Measurements from ENCODE around the gene TRIM56. TPM values are rescaled to one million over a fixed set of nuclear protein-coding genes. Genes with fewer than 3 reads are reported as not detected.

The TRIM56 gene
- total RNA-seq, 2 donors from 2014 or later: 16.5 to 23.0 TPM

GRCh38 chr7:101114492-101114891 lies 29.2 kb downstream of the TRIM56 start:
- 82 to 96% methylated on average over 4 to 7 of the region's 8 CpGs for WGBS, 2 experiments (ENCODE audit: insufficient coverage in 1 of 2, insufficient read length in 1 of 2)

GRCh38 chr7:101115215-101115614 lies 29.9 kb downstream of the TRIM56 start:
- Mint-ChIP-seq H3K9me3 (no peaks in the 10 kb centered on the region), H3K4me1 (no peaks in the 10 kb centered on the region), H3K27me3 (ENCODE audit: insufficient read depth) (peaks cover 2% of the 10 kb centered on the region), H3K4me3 (no peak overlapping the region), H3K27ac (no peak overlapping the region), H3K36me3 (ENCODE audit: low read depth) (no peaks in the 10 kb centered on the region)
- Histone ChIP-seq H3K27me3 (ENCODE audit: control insufficient read depth, insufficient read depth, low read length, poor library complexity, severe bottlenecking) (no peaks in the 10 kb centered on the region), H3K27ac (ENCODE audit: low read depth, low read length) (no peak overlapping the region), H3K4me1 (ENCODE audit: control insufficient read depth, insufficient read depth, low read length) (no peaks in the 10 kb centered on the region), H3K9me3 (ENCODE audit: control insufficient read depth, low read length) (no peaks in the 10 kb centered on the region), H3K9ac (ENCODE audit: extremely low read depth, low read length, poor library complexity, severe bottlenecking) (no peak overlapping the region), H3K36me3 (ENCODE audit: control insufficient read depth, insufficient read depth, low read length) (no peaks in the 10 kb centered on the region), H3K4me3 (ENCODE audit: low read length) (no peak overlapping the region)
- TF ChIP-seq CTCF (conservative IDR thresholded peaks at IDR 0.05): no peak
- WGBS, 2 experiments (ENCODE audit: insufficient coverage in 1 of 2, insufficient read length in 1 of 2): 89 to 91% methylated on average over 3 of the region's 3 CpGs
- DNase-seq: no peak

More at GRCh38 chr7:101114492-101114891, 29.2 kb downstream of the TRIM56 start:
- H3K4me1 Mint-ChIP-seq: no peaks in the 10 kb centered on the region
- H3K27me3 Mint-ChIP-seq (ENCODE audit: insufficient read depth): peaks cover 2% of the 10 kb centered on the region
- no peaks in the 10 kb centered on the region for H3K36me3 Mint-ChIP-seq (ENCODE audit: low read depth)
- Histone ChIP-seq H3K4me1 (ENCODE audit: control insufficient read depth, insufficient read depth, low read length) (no peaks in the 10 kb centered on the region), H3K36me3 (ENCODE audit: control insufficient read depth, insufficient read depth, low read length) (no peaks in the 10 kb centered on the region), H3K27me3 (ENCODE audit: control insufficient read depth, insufficient read depth, low read length, poor library complexity, severe bottlenecking) (no peaks in the 10 kb centered on the region), H3K9me3 (ENCODE audit: control insufficient read depth, low read length) (no peaks in the 10 kb centered on the region), H3K9ac (ENCODE audit: extremely low read depth, low read length, poor library complexity, severe bottlenecking) (no peak overlapping the region), H3K27ac (ENCODE audit: low read depth, low read length) (no peak overlapping the region), H3K4me3 (ENCODE audit: low read length) (no peak overlapping the region)
- H3K4me3 Mint-ChIP-seq: no peak overlapping the region
- DNase-seq: no peak
- TF ChIP-seq CTCF (conservative IDR thresholded peaks at IDR 0.05): no peak
- no peaks in the 10 kb centered on the region for H3K9me3 Mint-ChIP-seq
- H3K27ac Mint-ChIP-seq: no peak overlapping the region

GRCh38 chr7:101116898-101117297 lies 31.6 kb downstream of the TRIM56 start:
- H3K9ac ChIP-seq (ENCODE audit: extremely low read depth, low read length, poor library complexity, severe bottlenecking): no peak overlapping the region
- Mint-ChIP-seq H3K27ac (no peak overlapping the region), H3K36me3 (ENCODE audit: low read depth) (no peaks in the 10 kb centered on the region), H3K9me3 (no peaks in the 10 kb centered on the region), H3K27me3 (ENCODE audit: insufficient read depth) (peaks cover 2% of the 10 kb centered on the region), H3K4me1 (no peaks in the 10 kb centered on the region), H3K4me3 (no peak overlapping the region)
- no peaks in the 10 kb centered on the region for H3K36me3 ChIP-seq (ENCODE audit: control insufficient read depth, insufficient read depth, low read length)
- H3K27me3 ChIP-seq (ENCODE audit: control insufficient read depth, insufficient read depth, low read length, poor library complexity, severe bottlenecking): no peaks in the 10 kb centered on the region
- H3K27ac ChIP-seq (ENCODE audit: low read depth, low read length): no peak overlapping the region
- TF ChIP-seq CTCF (conservative IDR thresholded peaks at IDR 0.05): no peak
- 86% methylated on average over 6 to 10 of the region's 10 CpGs for WGBS, 2 experiments (ENCODE audit: insufficient coverage in 1 of 2, insufficient read length in 1 of 2)
- DNase-seq: no peak
- H3K4me3 ChIP-seq (ENCODE audit: low read length): no peak overlapping the region
- H3K4me1 ChIP-seq (ENCODE audit: control insufficient read depth, insufficient read depth, low read length): no peaks in the 10 kb centered on the region
- H3K9me3 ChIP-seq (ENCODE audit: control insufficient read depth, low read length): no peaks in the 10 kb centered on the region
